Ovary (tissue), 3 donors: ENCODE results near the gene FBLN7.

Experiments
- POLR2A ChIP-seq: fragments of 450-650 bp; IDR thresholded peaks from one replicate; pipeline ENCODE4 v1.6.1; 2017; ENCODE audit warnings: antibody characterized with exemption, mild to moderate bottlenecking, moderate library complexity
- TF ChIP-seq, protein P1 (sequence below), 3 donors: fragments of 450-650 bp in 2 of 3; fragments of 200-600 bp in 1 of 3; IDR thresholded peaks; one replicate each; pipeline versions ENCODE4 v1.5.1 to v1.8.0; 2016 to 2022; ENCODE audit warnings: antibody characterized with exemption in 3 of 3, mild to moderate bottlenecking in 1 of 3
- donor health status: DM: no; HTN: no; CAD: no.

DNA sequence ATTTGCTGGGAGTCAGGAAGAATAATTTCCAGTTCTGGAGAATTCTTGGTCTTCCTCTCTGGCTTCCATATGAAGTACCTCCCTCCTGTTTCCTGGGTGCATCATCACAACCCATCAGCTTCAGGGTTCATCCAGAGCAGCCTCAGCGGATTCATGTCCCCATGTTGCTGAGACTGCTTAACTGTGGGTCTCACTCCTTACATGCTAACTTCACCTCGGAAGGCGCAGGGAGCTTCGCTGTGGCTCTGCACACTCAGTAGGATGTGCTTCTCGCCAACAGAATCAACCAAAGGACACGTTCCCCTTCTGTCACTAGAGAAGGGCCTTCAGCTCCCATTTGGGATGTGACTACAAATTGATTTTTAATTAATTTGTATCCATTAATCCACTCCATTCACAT is 24.2 kb downstream of the FBLN7 start:
- TF ChIP-seq, protein P1, sequence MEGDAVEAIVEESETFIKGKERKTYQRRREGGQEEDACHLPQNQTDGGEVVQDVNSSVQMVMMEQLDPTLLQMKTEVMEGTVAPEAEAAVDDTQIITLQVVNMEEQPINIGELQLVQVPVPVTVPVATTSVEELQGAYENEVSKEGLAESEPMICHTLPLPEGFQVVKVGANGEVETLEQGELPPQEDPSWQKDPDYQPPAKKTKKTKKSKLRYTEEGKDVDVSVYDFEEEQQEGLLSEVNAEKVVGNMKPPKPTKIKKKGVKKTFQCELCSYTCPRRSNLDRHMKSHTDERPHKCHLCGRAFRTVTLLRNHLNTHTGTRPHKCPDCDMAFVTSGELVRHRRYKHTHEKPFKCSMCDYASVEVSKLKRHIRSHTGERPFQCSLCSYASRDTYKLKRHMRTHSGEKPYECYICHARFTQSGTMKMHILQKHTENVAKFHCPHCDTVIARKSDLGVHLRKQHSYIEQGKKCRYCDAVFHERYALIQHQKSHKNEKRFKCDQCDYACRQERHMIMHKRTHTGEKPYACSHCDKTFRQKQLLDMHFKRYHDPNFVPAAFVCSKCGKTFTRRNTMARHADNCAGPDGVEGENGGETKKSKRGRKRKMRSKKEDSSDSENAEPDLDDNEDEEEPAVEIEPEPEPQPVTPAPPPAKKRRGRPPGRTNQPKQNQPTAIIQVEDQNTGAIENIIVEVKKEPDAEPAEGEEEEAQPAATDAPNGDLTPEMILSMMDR (IDR thresholded peaks at IDR 0.05): no peak
- TF ChIP-seq POLR2A: no peak
